Tibial nerve (tissue), 3 donors: ENCODE data around the gene RELN.

Experiments used
- CTCF ChIP-seq, 5 experiments: fragments of 200-600 bp in 3 of 5; fragments of 450-650 bp in 2 of 5; sonication (generic) in 3 of 5; IDR thresholded peaks; one replicate each; pipeline ENCODE4 v1.5.1; 2016 to 2019; ENCODE audit warnings: antibody characterized with exemption in 5 of 5, mild to moderate bottlenecking in 3 of 5, moderate library complexity in 2 of 5
- POLR2A ChIP-seq, 2 donors: fragments of 450-650 bp; IDR thresholded peaks; one replicate each; pipeline ENCODE4 v1.6.1; 2017; ENCODE audit warnings: antibody characterized with exemption in 2 of 2, mild to moderate bottlenecking in 2 of 2, moderate library complexity in 2 of 2

DNA sequence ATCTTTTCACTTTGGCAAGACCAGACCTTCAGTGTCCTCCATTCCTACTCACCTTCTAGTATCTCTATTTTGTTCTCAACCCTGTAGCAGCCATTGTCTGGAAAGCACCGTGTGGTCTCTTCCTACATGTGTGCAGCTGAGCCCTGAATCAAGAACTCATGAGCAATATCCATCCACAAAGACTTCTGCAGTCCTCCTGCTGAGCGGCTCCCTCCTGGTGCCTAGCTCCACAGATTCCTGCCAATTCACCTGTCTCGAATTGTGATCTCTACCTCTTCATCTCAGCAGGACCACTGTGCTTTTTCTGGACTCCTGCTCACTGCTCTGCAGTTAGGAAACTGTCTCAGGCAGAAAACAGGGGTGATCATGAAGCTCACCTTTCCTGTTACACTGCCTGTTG, 118.8 kb downstream of the RELN start:
- TF ChIP-seq CTCF (IDR thresholded peaks at IDR 0.05) (no peak), POLR2A (IDR thresholded peaks at IDR 0.05) (no peak)
